Measurements from ENCODE around the gene CRYAA. TPM values are rescaled to one million over a fixed set of nuclear protein-coding genes. Genes with fewer than 3 reads are reported as not detected.
"Not testable (repeated sequence)": the region's sequence is repeated elsewhere in the genome, so short reads cannot be mapped to it uniquely, and the experiment has no call there.

CRYAA gene
- total RNA-seq, 1 donor from 2014 or later: not detected

GRCh38 chr21:43174998-43175397, 6.2 kb downstream of the CRYAA start:
- not testable (repeated sequence) for DNase-seq (ENCODE audit: low spot score in 2 of 2); FAIRE-seq

- DNase-seq (ENCODE audit: low spot score in 2 of 2); FAIRE-seq: not testable (repeated sequence)
Measured at GRCh38 chr21:43176621-43177020, 7.8 kb downstream of the CRYAA start.

- FAIRE-seq; DNase-seq (ENCODE audit: low spot score in 2 of 2): not testable (repeated sequence)
Measured at GRCh38 chr21:43177043-43177906, 8.5 kb downstream of the CRYAA start.

GRCh38 chr21:43178175-43178826, 9.5 kb downstream of the CRYAA start:
- not testable (repeated sequence) for DNase-seq (ENCODE audit: low spot score in 2 of 2); FAIRE-seq

- not testable (repeated sequence) for FAIRE-seq; DNase-seq (ENCODE audit: low spot score in 2 of 2)
Measured at GRCh38 chr21:43181033-43181432, 12.2 kb downstream of the CRYAA start.

- FAIRE-seq; DNase-seq (ENCODE audit: low spot score in 2 of 2): not testable (repeated sequence)
Measured at GRCh38 chr21:43187268-43187667, 18.5 kb downstream of the CRYAA start.

- no peak for DNase-seq (ENCODE audit: low spot score in 2 of 2)
- FAIRE-seq: no peak
Measured at GRCh38 chr21:43187715-43188114, 18.9 kb downstream of the CRYAA start.

GRCh38 chr21:43188181-43188580, 19.4 kb downstream of the CRYAA start:
- DNase-seq (ENCODE audit: low spot score in 2 of 2): no peak
- no peak for FAIRE-seq

- DNase-seq (ENCODE audit: low spot score in 2 of 2): peak; percentile 39 to 66
Measured at GRCh38 chr21:43188592-43189210, 19.9 kb downstream of the CRYAA start.

GRCh38 chr21:43189936-43190335, 21.1 kb downstream of the CRYAA start:
- DNase-seq (ENCODE audit: low spot score in 2 of 2) (no peak), FAIRE-seq (no peak)

More at GRCh38 chr21:43188592-43189210, 19.9 kb downstream of the CRYAA start:
- FAIRE-seq: no peak

GRCh38 chr21:43190544-43190943, 21.7 kb downstream of the CRYAA start:
- no peak for DNase-seq (ENCODE audit: low spot score in 2 of 2)

GRCh38 chr21:43190951-43191350, 22.1 kb downstream of the CRYAA start:
- DNase-seq (ENCODE audit: low spot score in 2 of 2) (no peak), FAIRE-seq (no peak)

More at GRCh38 chr21:43190544-43190943, 21.7 kb downstream of the CRYAA start:
- no peak for FAIRE-seq

GRCh38 chr21:43191521-43191920, 22.7 kb downstream of the CRYAA start:
- no peak for FAIRE-seq
- DNase-seq (ENCODE audit: low spot score in 2 of 2): no peak

- no peak for FAIRE-seq
- no peak for DNase-seq (ENCODE audit: low spot score in 2 of 2)
Measured at GRCh38 chr21:43191971-43192370, 23.2 kb downstream of the CRYAA start.

- FAIRE-seq (no peak), DNase-seq (ENCODE audit: low spot score in 2 of 2) (no peak)
Measured at GRCh38 chr21:43192501-43193081, 23.8 kb downstream of the CRYAA start.

- no peak for DNase-seq (ENCODE audit: low spot score in 2 of 2)
- FAIRE-seq: no peak
Measured at GRCh38 chr21:43193088-43193650, 24.4 kb downstream of the CRYAA start.

GRCh38 chr21:43193651-43194302, 25.0 kb downstream of the CRYAA start:
- DNase-seq (ENCODE audit: low spot score in 2 of 2) (no peak), FAIRE-seq (no peak)

GRCh38 chr21:43194303-43195120, 25.7 kb downstream of the CRYAA start:
- FAIRE-seq: no peak
- no peak for DNase-seq (ENCODE audit: low spot score in 2 of 2)
